Occipital lobe (tissue), 2 donors: ENCODE measurements around the gene RIMS3. TPM values are rescaled to one million over a fixed set of nuclear protein-coding genes. Genes with fewer than 3 reads are reported as not detected.

ENCODE experiments used
- DNase-seq: peaks from one replicate; lab custom pipeline; 2025; lab: John Stamatoyannopoulos, UW
- total RNA-seq: library from RNA; depleted of rRNA; stranded (reverse); fragments of >200 nt; gene quantifications from one replicate; pipeline ENCODE4 v1.2.3, GENCODE V29; 2014

The RIMS3 gene
- total RNA-seq, 1 donor from 2014 or later: 24.6 TPM

GRCh38 chr1:40691538-40692428, 26.3 kb upstream of the RIMS3 start, which contains the start of gene NFYC:
Gene NFYC (plus strand): TSS chr1:40691704. CDS start chr1:40738844, 47,140 bp downstream.
- DNase-seq: peak; percentile 92

GRCh38 chr1:40690771-40691537, 25.5 kb upstream of the RIMS3 start:
- no peak for DNase-seq

DNA sequence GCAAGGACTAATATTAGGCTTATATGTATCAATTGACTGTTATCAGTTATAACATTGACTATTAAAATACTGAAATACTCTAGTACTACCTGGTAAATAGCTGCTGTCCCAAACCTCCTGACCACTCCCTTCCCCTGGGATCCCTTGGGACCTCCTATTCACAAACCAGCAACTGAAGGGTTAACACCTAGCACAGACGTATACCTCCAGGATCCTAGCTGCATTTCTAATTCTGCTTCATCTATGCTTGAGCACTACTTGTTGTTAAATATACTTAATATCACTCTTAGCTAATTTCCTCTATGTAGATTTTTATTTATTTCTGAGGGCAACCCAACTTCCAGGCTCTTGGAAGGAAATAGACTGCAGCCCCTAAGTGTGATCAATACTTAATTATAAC, 24.3 kb upstream of the RIMS3 start:
- no peak for DNase-seq

GRCh38 chr1:40687661-40688060, 22.2 kb upstream of the RIMS3 start:
- DNase-seq: no peak

DNA sequence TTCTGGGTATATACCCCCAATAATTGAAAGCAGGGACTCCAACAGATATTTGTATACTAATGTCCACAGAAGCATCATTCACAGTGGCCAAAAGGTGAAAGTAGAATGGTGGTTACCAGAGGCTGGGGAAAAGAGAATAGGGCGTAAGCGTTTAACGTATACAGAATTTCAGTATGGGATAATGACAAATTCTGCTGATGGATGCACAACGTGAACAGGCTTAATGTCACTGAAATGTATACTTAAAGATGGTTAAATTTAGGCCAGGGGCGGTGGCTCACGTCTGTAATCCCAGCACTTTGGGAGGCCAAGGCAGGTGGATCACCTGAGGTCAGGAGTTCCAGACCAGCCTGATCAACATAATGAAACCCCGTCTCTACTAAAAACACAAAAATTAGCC, 21.6 kb upstream of the RIMS3 start:
- no peak for DNase-seq

GRCh38 chr1:40684669-40685068, 19.2 kb upstream of the RIMS3 start:
- no peak for DNase-seq

- no peak for DNase-seq
Observed at GRCh38 chr1:40679165-40679953, 13.9 kb upstream of the RIMS3 start.

DNA sequence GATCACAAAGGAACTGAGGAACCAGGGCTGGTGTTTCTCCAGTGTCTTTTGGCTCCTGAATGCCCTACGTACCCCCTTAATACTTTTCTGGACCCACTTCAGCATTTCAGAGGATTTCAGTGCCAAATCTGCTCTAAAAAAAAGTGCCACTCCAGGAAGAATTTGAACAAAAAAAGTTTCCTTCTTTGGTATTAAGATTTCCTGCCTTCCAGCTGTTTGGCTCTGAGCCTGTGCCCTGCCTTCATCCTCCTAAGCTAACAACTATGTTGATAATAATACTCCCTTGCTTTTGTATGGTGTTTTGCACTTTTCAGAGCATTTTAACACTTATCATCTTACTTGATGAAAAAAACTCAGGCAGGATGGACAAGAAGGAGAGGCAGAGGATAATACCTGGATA, 11.0 kb upstream of the RIMS3 start:
- DNase-seq: no peak

DNA sequence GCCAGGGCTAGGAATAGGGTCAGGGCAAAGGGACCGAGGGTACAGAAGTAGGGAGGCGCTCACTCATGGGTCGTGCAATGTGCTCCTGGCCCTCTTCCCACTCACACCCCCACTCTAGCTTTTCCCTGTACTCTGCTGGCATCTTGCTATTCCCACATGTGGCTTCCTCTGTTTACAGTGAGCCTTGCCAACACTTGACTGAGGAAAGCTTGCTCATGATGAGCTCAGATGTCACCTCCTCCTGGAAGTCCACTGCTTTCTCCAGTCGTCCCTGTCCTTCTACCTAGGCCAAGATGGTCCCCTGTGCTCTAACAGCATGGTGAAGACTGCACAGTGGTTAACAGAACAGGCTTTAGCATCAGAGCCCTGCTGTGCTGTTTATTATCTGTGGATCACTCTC, 8.0 kb upstream of the RIMS3 start:
- no peak for DNase-seq

DNA sequence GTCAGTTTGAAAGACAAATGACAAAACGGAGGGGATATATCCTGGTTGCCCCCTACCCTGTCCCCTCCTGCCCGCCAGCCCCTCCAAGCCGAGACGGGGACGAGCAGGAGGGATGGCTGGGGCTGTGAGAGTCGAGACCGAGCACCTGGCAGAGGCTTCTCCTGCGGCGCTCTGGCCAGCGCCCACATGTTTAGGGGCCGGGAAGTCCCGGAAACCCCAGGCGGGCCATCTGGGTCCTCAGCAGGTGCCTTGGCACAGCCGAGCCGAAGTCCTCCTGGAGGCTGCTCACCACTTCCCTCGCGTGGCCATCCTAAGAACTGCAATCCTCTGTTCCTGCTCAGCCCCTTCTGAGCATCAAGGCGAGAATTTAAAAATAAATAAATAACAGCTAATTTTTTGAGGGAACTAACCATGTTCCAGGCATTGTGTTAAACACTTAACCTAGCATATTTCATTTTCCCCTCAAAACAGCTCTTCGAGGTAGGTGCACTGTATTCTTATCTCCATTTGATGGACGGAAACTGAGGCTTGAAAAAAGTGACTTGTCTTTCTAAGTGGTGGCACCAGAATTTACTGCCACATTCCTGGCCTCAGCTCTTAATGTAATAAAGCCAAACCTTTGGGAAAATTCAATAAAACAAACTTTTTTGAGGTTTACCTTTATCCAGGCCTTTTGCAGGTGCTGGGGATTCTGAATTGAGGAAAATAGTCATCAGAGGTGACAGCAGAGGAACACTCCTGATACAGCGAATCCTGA, 3.5 kb upstream of the RIMS3 start:
- DNase-seq: peak; percentile 52

- no peak for DNase-seq
Observed at GRCh38 chr1:40664791-40665190, 691 bp downstream of the RIMS3 start.

GRCh38 chr1:40664167-40664537, 1.3 kb downstream of the RIMS3 start:
- no peak for DNase-seq

DNA sequence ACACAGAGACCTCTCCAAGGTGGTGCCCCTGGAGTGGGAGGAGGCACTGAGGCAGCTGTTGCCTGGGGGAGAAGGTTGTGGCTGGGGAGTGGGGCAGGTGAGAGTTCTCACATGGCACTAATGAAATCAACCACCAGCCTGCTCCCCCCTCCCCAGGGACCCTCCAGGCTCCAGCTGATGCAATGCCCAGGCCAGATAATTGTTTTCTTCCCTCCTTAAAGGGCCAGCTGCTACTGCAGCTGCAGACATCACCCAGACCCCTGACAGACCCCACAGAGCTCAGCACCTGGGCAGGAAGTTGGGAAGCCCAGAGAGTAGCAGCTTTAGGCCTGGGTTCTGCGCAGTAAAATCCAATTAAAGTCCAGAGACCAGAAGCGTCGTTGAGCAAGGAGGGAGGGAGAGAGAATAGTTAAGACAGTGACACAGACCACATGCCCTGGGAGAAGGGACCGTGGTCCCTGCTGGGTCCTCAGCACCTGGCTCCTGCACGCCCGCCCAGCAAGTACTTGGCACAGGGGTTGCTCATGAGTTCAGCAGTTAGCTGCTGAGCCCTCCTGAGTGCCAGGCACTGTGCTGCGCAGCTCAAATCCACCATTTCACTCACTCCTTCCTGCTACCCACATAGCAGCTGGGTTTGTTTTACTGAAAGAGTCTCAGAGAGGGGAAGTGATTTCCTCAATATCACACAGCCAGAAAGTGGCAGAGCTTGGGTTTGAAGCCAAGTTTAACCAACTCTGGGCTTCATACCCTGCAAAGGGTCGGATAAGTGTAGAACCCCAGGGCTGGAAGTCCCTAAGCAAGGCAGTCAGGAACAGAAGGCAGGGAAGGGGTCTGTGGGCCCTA, 1.9 kb downstream of the RIMS3 start:
- DNase-seq: no peak

DNA sequence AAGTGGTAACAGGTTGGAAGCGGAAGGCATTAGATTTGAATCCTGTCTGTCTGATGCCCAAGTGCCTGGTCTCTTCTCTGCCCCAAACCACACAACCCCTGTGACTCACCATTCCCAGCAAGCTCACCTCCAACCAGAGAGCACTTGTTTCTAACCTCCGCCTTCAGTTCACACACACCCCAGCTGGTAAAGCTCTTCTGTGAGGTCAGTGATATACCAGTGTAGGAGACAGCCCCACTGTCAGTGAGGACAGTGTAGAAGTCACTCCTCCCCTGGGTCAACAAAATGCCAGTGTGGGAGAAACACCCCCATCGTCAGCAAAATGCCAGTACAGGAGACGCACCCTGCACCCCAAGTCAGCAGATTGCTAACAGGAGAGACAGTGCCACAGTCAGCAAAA, 2.6 kb downstream of the RIMS3 start:
- DNase-seq: no peak

DNA sequence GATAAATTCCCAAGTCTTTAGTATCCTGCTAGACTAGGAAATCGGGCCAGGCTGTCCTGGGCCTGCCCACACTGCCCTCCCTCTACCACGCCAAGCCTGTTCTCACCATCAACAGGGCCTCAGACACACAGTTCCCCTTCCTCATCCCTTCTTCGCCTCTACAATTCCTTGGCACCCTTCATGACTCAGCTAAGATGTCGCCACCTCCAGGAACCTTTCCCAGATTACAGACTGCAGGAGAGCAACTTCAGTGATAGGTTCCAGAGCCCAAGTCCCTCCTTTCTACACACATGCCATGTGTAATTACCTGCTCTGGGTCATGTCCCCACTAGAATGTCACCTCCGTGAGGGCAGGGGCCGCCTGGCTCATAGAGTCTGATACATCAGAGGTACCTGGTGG, 3.3 kb downstream of the RIMS3 start:
- DNase-seq: no peak

DNA sequence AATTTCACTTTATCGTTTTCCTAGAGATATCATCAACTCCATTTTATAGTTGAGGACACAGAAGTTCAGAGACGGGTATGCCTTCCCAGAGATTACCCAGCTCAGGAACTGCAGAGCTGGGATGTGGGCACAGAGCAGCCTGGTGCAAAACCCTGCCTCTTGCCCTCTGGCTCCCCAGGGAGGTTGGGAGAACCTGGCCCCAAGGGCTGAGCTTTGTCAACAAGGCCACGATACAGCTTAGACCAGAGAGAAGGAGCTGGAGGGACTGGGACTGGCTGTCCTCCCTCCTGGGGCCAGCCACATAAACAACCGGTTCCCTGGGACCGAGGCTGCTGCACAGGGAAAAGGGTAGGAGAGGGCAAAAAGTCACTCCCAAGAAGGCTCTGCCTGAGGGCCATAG, 3.8 kb downstream of the RIMS3 start:
- no peak for DNase-seq

DNA sequence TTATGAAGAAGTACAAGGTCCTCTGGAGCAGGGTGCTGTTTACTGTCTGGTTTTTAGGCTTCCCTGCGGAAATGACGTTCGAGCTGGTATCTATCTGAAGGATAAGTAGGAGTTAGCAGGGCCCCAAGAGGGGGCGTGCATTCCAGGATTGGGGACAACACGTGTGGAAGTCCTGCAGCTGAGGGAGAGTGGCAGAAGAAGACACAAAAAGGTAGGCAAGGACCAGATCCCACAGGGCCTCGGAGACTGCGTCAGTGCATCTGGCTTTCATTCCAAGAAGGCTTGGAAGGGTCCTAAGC, 5.9 kb downstream of the RIMS3 start:
- no peak for DNase-seq

DNA sequence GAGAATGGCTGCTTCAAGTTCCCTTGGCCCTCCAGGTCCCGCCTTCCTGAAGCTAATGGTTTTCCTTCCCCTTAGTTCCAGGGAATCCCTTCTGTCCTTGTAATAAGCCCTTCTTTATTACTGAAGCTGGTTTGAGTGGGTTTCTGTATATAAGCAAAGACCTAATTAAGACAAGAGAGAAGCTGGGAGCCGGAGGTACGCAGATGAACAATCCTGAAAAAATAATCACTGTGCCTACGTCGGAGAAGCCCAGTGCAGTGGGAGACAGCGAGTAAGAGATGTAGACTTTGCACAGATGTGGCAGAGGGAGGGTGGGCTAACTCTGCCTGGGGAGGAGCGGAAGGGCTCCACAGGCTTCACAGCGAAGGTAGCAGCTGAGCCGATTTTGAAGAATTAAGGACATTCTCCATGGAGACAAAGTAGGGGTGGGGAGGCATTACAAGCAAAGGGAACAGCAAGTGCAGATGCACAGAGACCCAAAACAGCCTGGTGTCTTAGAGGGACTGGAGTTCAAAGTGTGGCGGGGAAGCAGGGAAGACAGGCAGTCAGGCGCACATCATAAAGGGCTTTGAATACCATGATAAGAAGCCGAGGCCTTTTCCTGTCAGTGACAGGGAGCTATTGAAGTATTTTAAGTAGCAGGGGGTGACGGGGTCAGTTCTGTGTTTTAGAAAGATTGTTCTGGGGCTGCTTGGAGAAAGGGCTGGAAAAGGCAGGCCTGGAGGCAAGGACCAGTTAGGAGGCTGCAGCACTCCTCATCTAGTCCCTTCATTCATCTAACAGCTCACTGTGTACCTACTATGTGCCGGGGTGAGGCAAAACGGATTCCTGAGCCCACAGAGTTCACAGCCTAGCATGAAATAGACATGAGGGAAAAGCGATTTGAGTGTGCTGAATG, 6.5 kb downstream of the RIMS3 start:
- no peak for DNase-seq

DNA sequence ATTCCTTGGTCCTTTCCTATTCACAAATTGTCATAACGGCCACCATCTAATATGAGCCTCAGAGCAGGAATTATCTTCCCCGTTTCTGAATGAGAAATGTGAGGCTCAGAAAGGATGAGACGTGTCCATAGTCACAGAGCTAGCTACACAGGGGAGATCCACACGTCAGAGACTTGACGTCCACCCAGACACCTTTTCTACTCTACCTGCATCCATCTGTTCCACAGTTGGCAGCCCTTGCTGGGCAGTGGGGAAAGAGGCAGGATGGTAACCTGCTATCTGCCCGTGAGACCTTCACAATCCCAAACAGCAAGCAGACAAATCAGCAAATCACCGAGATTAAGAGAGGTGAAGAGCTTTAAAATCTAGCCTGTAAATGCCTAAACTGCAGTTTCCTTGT, 8.4 kb downstream of the RIMS3 start:
- no peak for DNase-seq
